ENCODE data around the gene UBE2M.

UBE2M gene

GRCh38 chr19:58560921-58561320 lies 2.5 kb upstream of the UBE2M start:
- TF ChIP-seq CTCF (IDR thresholded peaks at IDR 0.05; ENCODE audit: low read depth, low read length), result no peak
- no peak for DNase-seq (ENCODE audit: extremely low read depth, low read depth)

- TF ChIP-seq CTCF (IDR thresholded peaks at IDR 0.05; ENCODE audit: low read depth, low read length), result no peak
- DNase-seq (ENCODE audit: extremely low read depth, low read depth), result no peak
Observed at GRCh38 chr19:58560007-58560887, 1.8 kb upstream of the UBE2M start.

- TF ChIP-seq CTCF (IDR thresholded peaks at IDR 0.05; ENCODE audit: low read depth, low read length), result no peak
- peak; percentile 82 for DNase-seq (ENCODE audit: extremely low read depth, low read depth)
Observed at GRCh38 chr19:58559275-58560006, 1.0 kb upstream of the UBE2M start.

- no peak for TF ChIP-seq CTCF (IDR thresholded peaks at IDR 0.05; ENCODE audit: low read depth, low read length)
- peak; percentile 97 for DNase-seq (ENCODE audit: extremely low read depth, low read depth)
Observed at GRCh38 chr19:58558623-58559274, 338 bp upstream of the UBE2M start.

- no peak for TF ChIP-seq CTCF (IDR thresholded peaks at IDR 0.05; ENCODE audit: low read depth, low read length)
- DNase-seq (ENCODE audit: extremely low read depth, low read depth), result no peak
Observed at GRCh38 chr19:58557221-58558065, 968 bp downstream of the UBE2M start.

- no peak for DNase-seq (ENCODE audit: extremely low read depth, low read depth)
- no peak for TF ChIP-seq CTCF (IDR thresholded peaks at IDR 0.05; ENCODE audit: low read depth, low read length)
Observed at GRCh38 chr19:58556622-58557220, 1.7 kb downstream of the UBE2M start.
